ENCODE data around the gene DYSF.
"Not testable (repeated sequence)": the region's sequence is repeated elsewhere in the genome, so short reads cannot be mapped to it uniquely, and the experiment has no call there.

DYSF gene

GRCh38 chr2:71647356-71647755 is 194.0 kb downstream of the DYSF start:
- no peak for DNase-seq (ENCODE audit: low spot score)

- no peak for DNase-seq (ENCODE audit: low spot score)
Measured at GRCh38 chr2:71655498-71655897, 202.1 kb downstream of the DYSF start.

GRCh38 chr2:71658256-71658655 is 204.9 kb downstream of the DYSF start:
- DNase-seq (ENCODE audit: low spot score) = not testable (repeated sequence)

DNA sequence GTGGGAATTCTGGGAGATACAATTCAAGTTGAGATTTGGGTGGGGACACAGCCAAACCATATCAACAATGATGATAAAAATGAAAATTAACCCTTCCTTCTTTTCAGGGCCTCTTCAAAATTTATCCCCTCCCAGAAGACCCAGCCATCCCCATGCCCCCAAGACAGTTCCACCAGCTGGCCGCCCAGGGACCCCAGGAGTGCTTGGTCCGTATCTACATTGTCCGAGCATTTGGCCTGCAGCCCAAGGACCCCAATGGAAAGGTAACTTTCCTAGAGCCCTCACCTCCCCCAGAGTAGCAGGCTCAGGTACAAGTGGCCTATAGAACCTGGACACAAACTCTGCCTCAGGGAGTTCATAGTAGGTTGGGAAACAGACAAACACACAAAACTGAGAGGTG is 205.4 kb downstream of the DYSF start:
- no peak for DNase-seq (ENCODE audit: low spot score)

GRCh38 chr2:71659868-71660518 is 206.6 kb downstream of the DYSF start:
- DNase-seq (ENCODE audit: low spot score) = no peak

- no peak for DNase-seq (ENCODE audit: low spot score)
Measured at GRCh38 chr2:71661782-71662181, 208.4 kb downstream of the DYSF start.

- DNase-seq (ENCODE audit: low spot score) = no peak
Measured at GRCh38 chr2:71662665-71663394, 209.5 kb downstream of the DYSF start.

DNA sequence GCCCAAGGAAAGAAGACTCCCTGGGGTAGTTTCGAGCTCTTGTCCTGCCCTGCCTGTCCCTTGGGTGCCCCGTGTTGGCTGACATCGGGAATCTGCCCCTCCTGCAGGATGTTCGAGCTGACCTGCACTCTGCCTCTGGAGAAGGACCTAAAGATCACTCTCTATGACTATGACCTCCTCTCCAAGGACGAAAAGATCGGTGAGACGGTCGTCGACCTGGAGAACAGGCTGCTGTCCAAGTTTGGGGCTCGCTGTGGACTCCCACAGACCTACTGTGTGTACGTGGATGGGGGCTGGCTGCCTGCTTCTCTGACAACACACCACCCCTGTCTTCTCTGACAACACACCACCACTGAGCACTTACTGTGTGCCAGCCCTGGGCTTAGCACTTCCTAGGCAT is 210.8 kb downstream of the DYSF start:
- no peak for DNase-seq (ENCODE audit: low spot score)

- no peak for DNase-seq (ENCODE audit: low spot score)
Measured at GRCh38 chr2:71665168-71666093, 212.1 kb downstream of the DYSF start.

- no peak for DNase-seq (ENCODE audit: low spot score)
Measured at GRCh38 chr2:71666094-71666474, 212.7 kb downstream of the DYSF start.

GRCh38 chr2:71667256-71668182 is 214.2 kb downstream of the DYSF start:
- no peak for DNase-seq (ENCODE audit: low spot score)

GRCh38 chr2:71668326-71669057 is 215.1 kb downstream of the DYSF start:
- no peak for DNase-seq (ENCODE audit: low spot score)

DNA sequence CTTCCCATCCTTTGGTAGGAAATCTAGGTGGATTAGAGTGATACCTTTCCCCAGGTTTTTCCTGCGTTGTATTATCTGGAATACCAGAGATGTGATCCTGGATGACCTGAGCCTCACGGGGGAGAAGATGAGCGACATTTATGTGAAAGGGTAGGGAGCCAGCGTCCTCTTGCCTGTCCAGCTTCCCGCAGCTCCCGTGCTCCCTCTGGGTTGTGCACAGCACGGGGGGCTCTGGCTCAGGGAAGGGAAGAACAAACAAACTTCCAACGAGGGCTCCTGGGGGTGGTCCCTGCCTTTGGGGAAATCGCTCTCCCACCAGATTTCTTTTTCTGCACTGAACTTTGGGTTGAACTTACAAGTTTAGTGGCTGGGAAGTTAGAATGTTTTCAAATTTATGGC is 215.7 kb downstream of the DYSF start:
- no peak for DNase-seq (ENCODE audit: low spot score)

DNA sequence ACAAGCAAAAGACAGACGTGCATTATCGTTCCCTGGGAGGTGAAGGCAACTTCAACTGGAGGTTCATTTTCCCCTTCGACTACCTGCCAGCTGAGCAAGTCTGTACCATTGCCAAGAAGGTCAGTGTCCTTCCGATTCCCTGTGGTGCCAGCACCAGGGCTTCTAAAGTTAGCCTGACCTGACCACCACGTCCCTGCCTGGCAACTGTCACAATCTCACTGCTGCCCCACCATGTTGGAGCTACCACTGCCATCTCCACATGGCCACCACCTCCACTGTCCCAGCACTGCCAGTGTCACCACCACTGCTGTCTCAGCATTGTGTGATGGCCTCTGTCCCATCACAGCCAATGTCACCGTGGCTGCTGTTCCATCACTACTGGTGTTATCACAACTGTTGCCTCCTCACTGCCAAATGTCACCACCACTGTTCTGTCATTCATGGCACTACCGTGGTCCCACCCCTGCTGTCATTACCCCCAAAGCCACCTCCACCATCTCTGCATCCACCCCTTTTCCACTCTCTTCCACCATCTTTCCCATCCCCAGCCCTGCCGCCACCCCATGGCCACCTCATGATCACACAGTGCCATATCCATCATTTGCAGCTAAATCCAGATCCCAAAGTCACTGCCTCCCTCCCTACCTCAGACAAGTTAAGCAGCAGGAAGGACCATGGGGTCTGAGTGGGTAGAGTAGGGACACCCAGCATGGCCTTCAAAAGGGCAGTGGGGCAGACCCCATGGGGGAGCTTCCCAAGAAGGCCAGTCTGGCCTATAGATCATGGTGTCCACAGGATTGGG is 216.5 kb downstream of the DYSF start:
- DNase-seq (ENCODE audit: low spot score) = no peak

DNA sequence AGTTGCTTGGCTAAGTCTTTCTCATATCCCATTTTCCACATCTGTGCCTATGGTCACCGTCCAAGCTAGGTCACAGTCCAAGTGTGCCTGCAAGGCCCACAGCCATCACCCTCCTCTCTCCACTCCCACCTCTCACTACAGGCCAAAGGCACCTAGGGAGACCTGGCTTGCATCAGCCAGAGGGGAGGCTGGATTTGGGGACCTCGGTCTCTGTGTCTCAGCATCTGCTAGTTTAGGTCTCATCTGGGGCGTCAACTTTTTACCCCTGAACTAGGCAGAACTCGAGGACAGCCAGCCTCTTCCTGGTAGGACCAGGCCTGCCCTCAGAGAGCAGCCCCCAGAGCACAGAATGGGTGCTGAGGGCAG is 217.1 kb downstream of the DYSF start:
- no peak for DNase-seq (ENCODE audit: low spot score)

DNA sequence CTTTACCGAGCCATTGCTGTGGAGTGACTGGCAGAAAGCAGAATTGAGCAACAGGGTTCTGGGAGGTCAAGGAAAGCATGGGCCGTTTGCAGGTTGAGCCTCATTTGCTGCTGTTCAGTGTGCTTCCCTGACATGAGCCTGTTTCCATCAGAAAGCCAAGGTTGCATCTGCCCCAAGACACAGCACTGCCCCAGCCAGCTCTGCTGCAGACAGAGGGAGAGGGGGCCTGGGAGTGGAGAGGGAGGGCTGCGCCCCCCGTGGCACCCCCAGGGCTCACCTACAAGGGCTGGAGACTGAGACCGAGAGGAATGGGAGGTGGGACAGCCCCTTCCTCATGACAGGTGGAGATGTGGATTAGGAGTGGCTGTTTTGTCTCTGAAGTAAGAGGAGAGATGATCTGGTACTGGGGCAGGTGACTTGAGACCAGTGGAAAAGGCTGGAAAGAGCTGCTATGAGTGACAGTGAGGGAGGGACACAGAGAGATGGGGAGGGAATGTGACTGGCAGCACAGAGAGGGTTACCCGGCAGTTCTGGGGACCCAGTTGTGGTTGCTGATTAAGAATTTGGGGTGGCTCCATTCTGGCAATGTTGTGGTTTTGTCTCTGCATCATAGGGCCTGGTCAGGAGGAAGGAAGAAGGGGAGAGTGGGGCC is 218.0 kb downstream of the DYSF start:
- no peak for DNase-seq (ENCODE audit: low spot score)

DNA sequence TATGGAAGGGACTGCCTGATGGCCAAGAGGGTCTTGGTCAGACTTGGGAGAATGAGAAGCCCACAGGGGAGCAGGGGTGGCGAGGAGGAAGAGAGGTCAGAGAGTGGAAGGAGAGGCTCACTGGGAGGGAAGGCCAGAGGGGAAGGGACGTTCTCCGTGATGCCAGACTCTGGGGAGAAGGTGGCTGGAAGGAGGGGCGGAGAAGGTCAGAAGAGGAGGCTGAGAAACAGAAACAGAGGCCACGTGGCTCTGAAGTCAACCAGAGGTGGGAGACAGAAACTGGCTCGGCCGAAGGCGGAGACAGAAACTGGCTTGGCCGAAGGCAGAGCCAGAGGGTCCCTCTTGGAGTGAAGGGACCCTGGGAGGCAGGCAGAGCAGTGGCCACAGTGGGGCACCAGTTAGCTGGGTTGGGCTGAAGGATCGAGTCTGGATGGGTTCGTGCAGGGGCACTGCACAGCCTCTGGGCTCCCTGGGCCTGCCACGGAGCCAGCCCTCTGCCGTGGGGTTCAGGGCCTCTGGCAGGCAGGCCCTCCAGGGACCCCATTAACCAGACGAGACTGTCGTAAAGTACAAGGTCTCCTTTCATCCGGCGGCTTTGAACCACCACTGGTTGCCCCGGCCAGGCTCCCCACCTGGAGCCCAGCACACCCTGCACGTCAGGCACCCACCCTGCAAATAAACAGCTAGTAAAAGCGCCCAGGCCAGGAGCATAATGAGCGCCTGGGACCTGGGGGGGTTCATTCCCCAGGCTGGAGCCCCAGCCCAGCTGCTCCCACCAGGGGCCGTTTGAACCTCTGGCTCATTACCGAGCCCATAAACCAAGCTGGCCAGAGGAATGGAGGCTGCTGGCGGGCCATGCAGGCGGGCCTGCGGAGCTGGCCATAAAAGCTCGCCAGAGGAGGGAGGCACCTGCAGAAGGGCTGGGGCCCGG is 218.8 kb downstream of the DYSF start:
- no peak for DNase-seq (ENCODE audit: low spot score)

Measured in kidney capillary endothelial cell (primary cell).